ENCODE measurements around the gene PCDHGA6. TPM values are rescaled to one million over a fixed set of nuclear protein-coding genes. Genes with fewer than 3 reads are reported as not detected.
"Not testable (repeated sequence)": the region's sequence is repeated elsewhere in the genome, so short reads cannot be mapped to it uniquely, and the experiment has no call there.

The PCDHGA6 gene
- total RNA-seq, 6 experiments from 2014 or later = 1.8 to 2.8 (median 2.8) TPM

DNA sequence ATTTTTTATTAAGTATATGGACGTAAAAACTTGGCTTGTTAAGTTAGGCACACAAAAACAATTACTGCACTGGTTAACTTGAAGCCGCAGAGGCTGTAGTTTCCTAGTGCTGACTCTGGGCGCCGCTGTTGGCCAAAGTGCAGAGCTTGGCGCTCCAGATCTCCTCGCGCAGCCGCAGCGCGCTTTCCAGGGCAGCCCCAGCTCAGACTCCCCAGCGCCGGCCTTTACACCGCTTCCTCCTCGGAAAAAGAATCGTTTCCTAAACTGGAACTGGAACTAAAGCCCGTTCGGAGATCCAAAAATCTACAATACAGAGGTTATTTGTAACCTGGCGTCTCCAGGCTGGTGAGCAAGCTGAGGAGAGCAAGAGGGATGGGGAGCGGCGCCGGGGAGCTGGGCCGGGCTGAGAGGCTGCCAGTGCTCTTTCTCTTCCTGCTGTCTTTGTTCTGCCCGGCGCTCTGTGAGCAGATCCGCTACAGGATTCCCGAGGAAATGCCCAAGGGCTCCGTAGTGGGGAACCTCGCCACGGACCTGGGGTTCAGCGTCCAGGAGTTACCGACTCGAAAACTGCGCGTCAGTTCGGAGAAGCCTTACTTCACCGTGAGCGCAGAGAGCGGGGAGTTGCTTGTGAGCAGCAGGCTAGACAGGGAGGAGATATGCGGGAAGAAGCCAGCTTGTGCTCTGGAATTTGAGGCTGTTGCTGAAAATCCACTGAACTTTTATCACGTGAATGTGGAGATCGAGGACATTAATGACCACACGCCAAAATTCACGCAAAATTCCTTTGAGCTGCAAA, 24.3 kb downstream of the PCDHGA6 start, which contains the start of gene PCDHGB5:
Gene PCDHGB5 (plus strand): TSS at position 192 of the 796 bp plus-strand sequence. CDS start 181 bp downstream, at position 373.
- peak; percentile 37 for DNase-seq
- TF ChIP-seq, protein P1, sequence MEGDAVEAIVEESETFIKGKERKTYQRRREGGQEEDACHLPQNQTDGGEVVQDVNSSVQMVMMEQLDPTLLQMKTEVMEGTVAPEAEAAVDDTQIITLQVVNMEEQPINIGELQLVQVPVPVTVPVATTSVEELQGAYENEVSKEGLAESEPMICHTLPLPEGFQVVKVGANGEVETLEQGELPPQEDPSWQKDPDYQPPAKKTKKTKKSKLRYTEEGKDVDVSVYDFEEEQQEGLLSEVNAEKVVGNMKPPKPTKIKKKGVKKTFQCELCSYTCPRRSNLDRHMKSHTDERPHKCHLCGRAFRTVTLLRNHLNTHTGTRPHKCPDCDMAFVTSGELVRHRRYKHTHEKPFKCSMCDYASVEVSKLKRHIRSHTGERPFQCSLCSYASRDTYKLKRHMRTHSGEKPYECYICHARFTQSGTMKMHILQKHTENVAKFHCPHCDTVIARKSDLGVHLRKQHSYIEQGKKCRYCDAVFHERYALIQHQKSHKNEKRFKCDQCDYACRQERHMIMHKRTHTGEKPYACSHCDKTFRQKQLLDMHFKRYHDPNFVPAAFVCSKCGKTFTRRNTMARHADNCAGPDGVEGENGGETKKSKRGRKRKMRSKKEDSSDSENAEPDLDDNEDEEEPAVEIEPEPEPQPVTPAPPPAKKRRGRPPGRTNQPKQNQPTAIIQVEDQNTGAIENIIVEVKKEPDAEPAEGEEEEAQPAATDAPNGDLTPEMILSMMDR (IDR thresholded peaks at IDR 0.05) = peak; percentile 67
- H3K36me3 Mint-ChIP-seq (ENCODE audit: low read depth) = peaks cover 53% of the 10 kb centered on the region
- not testable (repeated sequence) for H3K27me3 Mint-ChIP-seq (ENCODE audit: insufficient read depth); H3K4me1 Mint-ChIP-seq (ENCODE audit: low read depth)
- H3K9me3 Mint-ChIP-seq = peaks cover 63% of the 10 kb centered on the region
- H3K4me3 Mint-ChIP-seq = peak within 1 kb of the TSS; percentile 66
- H3K27ac Mint-ChIP-seq = peak within 1 kb of the TSS; percentile 60; the same call in 1 of the 2 replicates

DNA sequence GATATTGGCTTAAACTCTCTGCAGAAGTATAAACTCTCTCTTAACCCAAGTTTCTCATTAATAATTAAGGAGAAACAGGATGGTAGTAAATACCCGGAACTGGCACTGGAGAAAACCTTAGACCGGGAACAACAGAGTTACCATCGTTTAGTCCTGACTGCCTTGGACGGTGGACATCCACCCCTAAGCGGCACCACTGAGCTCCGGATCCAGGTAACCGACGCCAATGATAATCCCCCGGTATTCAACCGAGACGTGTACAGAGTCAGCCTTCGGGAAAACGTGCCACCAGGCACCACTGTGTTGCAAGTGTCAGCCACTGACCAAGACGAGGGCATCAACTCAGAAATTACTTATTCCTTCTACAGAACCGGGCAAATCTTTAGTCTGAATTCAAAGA, 24.9 kb downstream of the PCDHGA6 start:
- H3K36me3 Mint-ChIP-seq (ENCODE audit: low read depth) = peaks cover 55% of the 10 kb centered on the region
- no peak overlapping the region for H3K4me3 Mint-ChIP-seq
- DNase-seq = no peak
- peaks cover 65% of the 10 kb centered on the region for H3K9me3 Mint-ChIP-seq
- H3K27me3 Mint-ChIP-seq (ENCODE audit: insufficient read depth) = peaks cover 3% of the 10 kb centered on the region
- TF ChIP-seq, protein P1 (IDR thresholded peaks at IDR 0.05) = no peak
- H3K27ac Mint-ChIP-seq = no peak overlapping the region
- H3K4me1 Mint-ChIP-seq (ENCODE audit: low read depth) = peaks cover 8% of the 10 kb centered on the region

DNA sequence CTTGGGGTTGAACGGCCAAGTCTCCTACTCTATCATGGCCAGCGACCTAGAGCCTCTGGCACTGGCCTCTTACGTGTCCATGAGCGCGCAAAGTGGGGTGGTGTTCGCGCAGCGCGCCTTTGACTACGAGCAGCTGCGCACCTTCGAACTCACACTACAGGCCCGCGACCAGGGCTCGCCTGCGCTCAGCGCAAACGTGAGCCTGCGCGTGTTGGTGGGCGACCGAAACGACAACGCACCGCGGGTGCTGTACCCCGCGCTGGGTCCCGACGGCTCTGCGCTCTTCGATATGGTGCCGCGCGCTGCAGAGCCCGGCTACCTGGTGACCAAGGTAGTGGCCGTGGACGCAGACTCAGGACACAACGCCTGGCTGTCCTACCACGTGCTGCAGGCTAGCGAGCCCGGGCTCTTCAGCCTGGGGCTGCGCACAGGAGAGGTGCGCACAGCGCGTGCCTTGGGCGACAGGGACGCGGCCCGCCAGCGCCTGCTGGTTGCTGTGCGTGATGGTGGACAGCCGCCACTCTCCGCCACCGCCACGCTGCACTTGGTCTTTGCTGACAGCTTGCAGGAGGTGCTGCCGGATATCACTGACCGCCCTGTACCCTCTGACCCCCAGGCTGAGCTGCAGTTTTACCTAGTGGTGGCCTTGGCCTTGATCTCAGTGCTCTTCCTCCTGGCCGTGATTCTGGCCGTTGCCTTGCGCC, 26.0 kb downstream of the PCDHGA6 start:
- Mint-ChIP-seq H3K27me3 (ENCODE audit: insufficient read depth) (peaks cover 3% of the 10 kb centered on the region), H3K36me3 (ENCODE audit: low read depth) (peaks cover 55% of the 10 kb centered on the region), H3K4me3 (peak overlapping the region; percentile 65; the same call in 1 of the 2 replicates), H3K27ac (no peak overlapping the region), H3K4me1 (ENCODE audit: low read depth) (peaks cover 8% of the 10 kb centered on the region), H3K9me3 (peaks cover 66% of the 10 kb centered on the region)
- no peak for DNase-seq
- TF ChIP-seq, protein P1 (IDR thresholded peaks at IDR 0.05) = no peak

DNA sequence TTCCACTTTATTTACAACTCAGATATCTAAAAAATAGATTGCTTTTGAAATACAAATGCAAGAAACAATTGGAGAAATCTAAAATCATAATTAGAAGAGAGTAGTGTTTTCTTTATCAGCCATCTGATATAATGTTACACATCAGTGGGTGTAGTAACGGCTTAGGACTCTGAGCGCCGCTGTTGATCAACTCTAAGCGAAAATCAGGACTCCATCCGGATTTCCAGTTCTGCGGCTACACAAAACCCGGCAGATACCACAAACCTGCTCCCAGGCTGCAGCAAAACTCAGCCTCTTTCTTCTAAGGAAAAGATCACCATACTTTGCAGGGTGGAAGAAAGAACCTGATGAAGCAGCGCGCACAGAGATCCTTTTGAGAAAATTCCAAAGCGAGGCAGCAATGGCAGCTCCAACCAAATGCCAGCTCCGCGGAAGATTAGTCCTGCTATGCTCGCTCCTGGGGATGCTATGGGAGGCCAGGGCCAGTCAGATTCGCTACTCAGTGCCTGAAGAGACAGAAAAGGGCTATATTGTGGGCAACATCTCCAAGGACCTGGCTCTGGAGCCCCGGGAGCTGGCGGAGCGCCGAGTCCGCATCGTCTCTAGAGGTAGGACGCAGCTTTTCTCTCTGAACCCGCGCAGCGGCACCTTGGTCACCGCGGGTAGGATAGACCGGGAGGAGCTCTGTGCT, 29.0 kb downstream of the PCDHGA6 start, which contains the start of gene PCDHGA9:
Gene PCDHGA9 (plus strand): TSS at position 226 of the 691 bp plus-strand sequence. CDS start 175 bp downstream, at position 401.
- TF ChIP-seq, protein P1 (IDR thresholded peaks at IDR 0.05) = 0 out of 2 replicates have a peak, but pooled peaks have one; percentile 45
- Mint-ChIP-seq H3K36me3 (ENCODE audit: low read depth) (peaks cover 69% of the 10 kb centered on the region), H3K9me3 (peaks cover 65% of the 10 kb centered on the region), H3K27ac (no peak within 1 kb of the TSS), H3K4me3 (0 out of 2 replicates have a peak within 1 kb of the TSS, but pooled peaks have one; percentile 37), H3K27me3 (ENCODE audit: insufficient read depth) (peaks cover 3% of the 10 kb centered on the region), H3K4me1 (ENCODE audit: low read depth) (peaks cover 8% of the 10 kb centered on the region)
- no peak for DNase-seq

DNA sequence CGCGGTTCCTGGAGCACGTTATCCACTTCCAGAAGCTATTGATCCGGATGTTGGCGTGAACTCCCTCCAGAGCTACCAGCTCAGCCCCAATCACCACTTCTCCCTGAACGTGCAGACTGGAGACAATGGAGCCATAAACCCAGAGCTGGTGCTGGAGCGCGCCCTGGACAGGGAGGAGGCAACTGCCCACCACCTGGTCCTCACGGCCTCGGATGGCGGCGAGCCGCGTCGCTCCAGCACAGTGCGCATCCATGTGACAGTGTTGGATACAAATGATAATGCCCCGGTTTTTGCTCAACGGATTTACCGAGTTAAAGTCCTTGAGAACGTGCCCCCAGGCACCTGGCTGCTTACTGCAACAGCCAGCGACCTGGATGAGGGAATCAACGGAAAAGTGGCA, 29.7 kb downstream of the PCDHGA6 start:
- Mint-ChIP-seq H3K27ac (no peak overlapping the region), H3K4me3 (no peak overlapping the region), H3K36me3 (ENCODE audit: low read depth) (peaks cover 72% of the 10 kb centered on the region), H3K27me3 (ENCODE audit: insufficient read depth) (peaks cover 3% of the 10 kb centered on the region), H3K9me3 (peaks cover 71% of the 10 kb centered on the region), H3K4me1 (ENCODE audit: low read depth) (peaks cover 8% of the 10 kb centered on the region)
- TF ChIP-seq, protein P1 (IDR thresholded peaks at IDR 0.05) = no peak
- no peak for DNase-seq

Data from HFFc6 (cell line).